Parathyroid adenoma (tissue), 2 donors: Measurements from ENCODE around the gene ICA1L.
A peak's percentile ranks its signal among the peaks of the same experiment; 100 is the strongest.
"Not testable (repeated sequence)": the region's sequence is repeated elsewhere in the genome, so short reads cannot be mapped to it uniquely, and the experiment has no call there.

Experiments
- H2AFZ ChIP-seq: fragments of 300-600 bp; sonication (generic); one replicate; pipeline ENCODE4 v1.7.0; 2017; ENCODE audit warnings: antibody characterized with exemption, mild to moderate bottlenecking
- H3K27ac ChIP-seq: fragments of 300-600 bp; sonication (generic); one replicate; pipeline ENCODE4 v1.7.0; 2017
- H3K27me3 ChIP-seq: fragments of 300-600 bp; sonication (generic); one replicate; pipeline ENCODE4 v1.7.0; 2017; ENCODE audit warnings: low read length; ENCODE audit not compliant: control insufficient read depth, insufficient read depth
- H3K36me3 ChIP-seq: fragments of 300-600 bp; sonication (generic); one replicate; pipeline ENCODE4 v1.7.0; 2017; ENCODE audit warnings: low read length; ENCODE audit not compliant: control insufficient read depth, insufficient read depth
- H3K4me1 ChIP-seq: fragments of 300-600 bp; sonication (generic); one replicate; pipeline ENCODE4 v1.7.0; 2017; ENCODE audit warnings: control low read depth
- H3K4me2 ChIP-seq: fragments of 300-600 bp; sonication (generic); one replicate; pipeline ENCODE4 v1.7.0; 2017; ENCODE audit warnings: low read length
- H3K4me3 ChIP-seq: fragments of 300-600 bp; sonication (generic); one replicate; pipeline ENCODE4 v1.7.0; 2017; ENCODE audit warnings: low read depth, low read length
- H3K79me2 ChIP-seq: fragments of 300-600 bp; sonication (generic); one replicate; pipeline ENCODE4 v1.7.0; 2017; ENCODE audit warnings: control low read depth
- H3K9ac ChIP-seq: fragments of 300-600 bp; sonication (generic); one replicate; pipeline ENCODE4 v1.7.0; 2017; ENCODE audit warnings: mild to moderate bottlenecking
- H3K9me3 ChIP-seq: fragments of 300-600 bp; sonication (generic); one replicate; pipeline ENCODE4 v1.7.0; 2017; ENCODE audit warnings: low read length; ENCODE audit not compliant: control insufficient read depth
- TF ChIP-seq, protein P1 (sequence below): fragments of 300-600 bp; sonication (generic); IDR thresholded peaks from one replicate; pipeline ENCODE4 v1.7.0; 2017; ENCODE audit warnings: antibody characterized with exemption, mild to moderate bottlenecking
- donor health status: primary hyperparathyroidism.

Gene ICA1L

DNA sequence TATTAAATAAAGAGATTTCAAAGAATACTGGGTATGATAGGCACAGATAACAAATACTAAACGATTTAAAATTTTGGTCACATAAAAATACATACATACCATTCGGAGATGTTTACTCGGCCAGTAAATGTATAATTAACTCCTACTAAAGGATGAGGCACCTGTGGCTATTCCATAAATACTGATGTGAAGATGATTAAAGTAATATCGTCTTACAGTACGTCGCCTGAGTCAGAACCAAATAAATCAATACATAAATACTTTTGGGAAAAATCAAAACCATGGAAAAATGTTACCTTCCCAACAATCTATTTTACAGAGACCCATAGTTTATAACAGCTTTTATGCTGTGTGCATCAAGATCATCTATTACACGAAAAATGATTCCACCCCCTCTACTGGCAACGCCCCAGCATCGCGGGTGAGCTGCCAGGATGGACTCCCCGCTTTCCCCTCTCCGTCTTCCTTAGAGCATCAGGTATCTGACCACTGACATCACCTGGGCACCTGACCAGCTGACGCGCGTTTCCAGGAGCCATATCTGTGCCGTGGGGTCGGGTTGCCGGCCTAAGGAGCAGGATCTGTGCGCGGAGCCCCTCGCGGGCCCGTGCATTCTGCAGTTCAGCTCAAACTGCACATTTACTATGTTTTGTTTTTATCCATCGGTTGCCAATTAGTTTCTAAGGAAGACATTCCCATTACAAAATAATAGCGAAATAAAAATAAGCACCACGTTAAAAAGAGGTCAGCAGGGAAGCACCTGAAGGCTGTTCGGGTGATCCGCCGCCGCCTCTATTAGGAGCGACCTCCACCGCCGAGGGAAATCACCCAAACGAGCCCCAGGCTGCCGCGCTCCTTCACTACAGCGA, 901 bp downstream of the ICA1L start:
- Histone ChIP-seq H3K27ac (peak overlapping the region; percentile 97), H3K27me3 (no peaks in the 10 kb centered on the region), H3K4me1 (no peaks in the 10 kb centered on the region), H3K36me3 (no peaks in the 10 kb centered on the region), H3K79me2 (no peaks in the 10 kb centered on the region), H3K4me3 (peak overlapping the region; percentile 64), H2AFZ (peak overlapping the region; percentile 95), H3K4me2 (peak overlapping the region; percentile 72), H3K9me3 (no peaks in the 10 kb centered on the region), H3K9ac (peak overlapping the region; percentile 82)
- TF ChIP-seq, protein P1, sequence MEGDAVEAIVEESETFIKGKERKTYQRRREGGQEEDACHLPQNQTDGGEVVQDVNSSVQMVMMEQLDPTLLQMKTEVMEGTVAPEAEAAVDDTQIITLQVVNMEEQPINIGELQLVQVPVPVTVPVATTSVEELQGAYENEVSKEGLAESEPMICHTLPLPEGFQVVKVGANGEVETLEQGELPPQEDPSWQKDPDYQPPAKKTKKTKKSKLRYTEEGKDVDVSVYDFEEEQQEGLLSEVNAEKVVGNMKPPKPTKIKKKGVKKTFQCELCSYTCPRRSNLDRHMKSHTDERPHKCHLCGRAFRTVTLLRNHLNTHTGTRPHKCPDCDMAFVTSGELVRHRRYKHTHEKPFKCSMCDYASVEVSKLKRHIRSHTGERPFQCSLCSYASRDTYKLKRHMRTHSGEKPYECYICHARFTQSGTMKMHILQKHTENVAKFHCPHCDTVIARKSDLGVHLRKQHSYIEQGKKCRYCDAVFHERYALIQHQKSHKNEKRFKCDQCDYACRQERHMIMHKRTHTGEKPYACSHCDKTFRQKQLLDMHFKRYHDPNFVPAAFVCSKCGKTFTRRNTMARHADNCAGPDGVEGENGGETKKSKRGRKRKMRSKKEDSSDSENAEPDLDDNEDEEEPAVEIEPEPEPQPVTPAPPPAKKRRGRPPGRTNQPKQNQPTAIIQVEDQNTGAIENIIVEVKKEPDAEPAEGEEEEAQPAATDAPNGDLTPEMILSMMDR: peak; percentile 65

DNA sequence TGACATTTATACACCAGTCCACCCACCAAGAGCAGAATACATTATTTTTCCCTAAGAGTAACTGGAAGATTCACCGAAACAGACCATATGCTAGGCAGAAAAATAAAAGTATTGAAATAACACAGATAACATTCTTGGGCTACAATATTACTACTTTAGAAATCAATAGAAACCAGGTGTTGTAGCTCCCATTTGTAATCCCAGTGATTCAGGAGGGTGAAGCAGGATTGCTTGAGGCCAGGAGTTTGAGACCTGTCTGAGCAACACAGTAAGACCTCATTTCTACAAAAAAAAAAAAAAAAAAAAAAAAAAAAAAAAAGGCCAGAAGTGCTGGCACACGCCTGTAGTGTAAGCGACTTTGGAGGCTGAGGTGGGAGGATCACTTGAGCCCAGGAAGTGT, 9.6 kb downstream of the ICA1L start:
- no peaks in the 10 kb centered on the region for H3K36me3 ChIP-seq
- H3K4me3 ChIP-seq: no peak overlapping the region
- no peaks in the 10 kb centered on the region for H3K27me3 ChIP-seq
- no peak overlapping the region for H3K27ac ChIP-seq
- H3K4me2 ChIP-seq: no peak overlapping the region
- H3K9ac ChIP-seq: no peak overlapping the region
- peaks cover 4% of the 10 kb centered on the region for H3K4me1 ChIP-seq
- H3K79me2 ChIP-seq: peaks cover 15% of the 10 kb centered on the region
- no peaks in the 10 kb centered on the region for H3K9me3 ChIP-seq
- TF ChIP-seq, protein P1: no peak
- H2AFZ ChIP-seq: no peak overlapping the region

DNA sequence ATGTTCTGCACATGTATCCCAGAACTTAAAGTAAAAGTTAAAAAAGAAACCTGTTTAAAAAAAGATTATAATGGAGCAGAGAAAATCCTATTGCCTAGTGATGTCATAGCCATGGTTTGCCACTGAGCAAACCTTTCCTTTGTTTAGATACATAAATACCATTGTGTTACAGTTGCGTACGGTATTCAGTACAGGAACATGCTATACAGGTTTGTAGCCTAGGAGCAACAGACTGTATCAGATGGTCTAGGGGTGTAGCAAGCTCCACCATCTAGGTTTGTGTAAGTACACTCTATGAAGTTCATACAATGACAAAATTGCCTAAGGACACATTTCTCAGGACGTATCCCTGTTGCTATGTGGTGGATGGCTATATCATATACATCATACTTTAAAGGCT, 13.0 kb downstream of the ICA1L start:
- Histone ChIP-seq H3K9ac (no peak overlapping the region), H3K27me3 (no peaks in the 10 kb centered on the region), H3K4me1 (peaks cover 4% of the 10 kb centered on the region), H3K27ac (no peak overlapping the region), H3K79me2 (peaks cover 27% of the 10 kb centered on the region), H3K9me3 (no peaks in the 10 kb centered on the region), H3K4me3 (no peak overlapping the region), H3K36me3 (no peaks in the 10 kb centered on the region), H3K4me2 (no peak overlapping the region), H2AFZ (no peak overlapping the region)
- TF ChIP-seq, protein P1: no peak

DNA sequence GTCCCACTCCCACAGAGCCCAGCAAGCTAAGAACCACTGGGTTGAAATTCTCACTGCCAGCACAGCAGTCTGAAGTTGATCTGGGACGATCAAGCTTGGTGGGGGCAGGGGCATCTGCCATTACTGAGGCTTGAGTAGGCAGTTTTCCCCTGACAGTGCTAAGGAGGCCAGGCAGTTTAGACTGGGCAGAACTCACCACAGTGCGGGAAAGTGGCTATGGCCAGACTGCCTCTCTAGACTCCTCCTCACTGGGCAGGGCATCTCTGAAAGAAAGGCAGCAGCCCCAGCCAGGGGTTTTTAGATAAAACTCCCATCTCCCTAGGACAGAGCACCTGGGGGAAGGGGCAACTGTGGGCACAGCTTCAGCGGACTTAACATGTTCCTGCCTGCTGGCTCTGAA, 22.2 kb downstream of the ICA1L start:
- not testable (repeated sequence) for H3K36me3 ChIP-seq, H3K9ac ChIP-seq, H3K27me3 ChIP-seq, H2AFZ ChIP-seq, H3K4me2 ChIP-seq, H3K27ac ChIP-seq, H3K79me2 ChIP-seq, H3K4me1 ChIP-seq, H3K9me3 ChIP-seq, H3K4me3 ChIP-seq

DNA sequence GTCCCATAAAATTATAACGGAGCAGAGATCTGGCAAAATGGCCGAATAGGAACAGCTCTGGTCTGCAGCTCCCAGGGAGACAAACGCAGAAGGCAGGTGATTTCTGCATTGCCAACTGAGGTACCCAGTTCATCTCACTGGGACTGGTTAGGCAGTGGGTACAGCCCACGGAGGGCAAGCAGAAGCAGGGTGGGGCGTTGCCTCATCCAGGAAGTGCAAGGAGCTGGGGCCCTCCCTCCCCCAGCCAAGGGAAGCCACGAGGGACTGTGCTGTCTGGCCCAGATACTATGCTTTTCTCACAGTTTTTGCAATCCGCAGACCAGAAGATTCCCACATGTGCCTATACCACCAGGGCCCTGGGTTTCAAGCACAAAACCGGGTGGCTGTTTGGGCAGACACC, 22.8 kb downstream of the ICA1L start:
- H3K9me3 ChIP-seq: no peaks in the 10 kb centered on the region
- peaks cover 8% of the 10 kb centered on the region for H3K79me2 ChIP-seq
- no peak overlapping the region for H3K9ac ChIP-seq
- no peak overlapping the region for H2AFZ ChIP-seq
- H3K27me3 ChIP-seq: no peaks in the 10 kb centered on the region
- no peaks in the 10 kb centered on the region for H3K36me3 ChIP-seq
- H3K27ac ChIP-seq: no peak overlapping the region
- no peaks in the 10 kb centered on the region for H3K4me1 ChIP-seq
- H3K4me2 ChIP-seq: no peak overlapping the region
- TF ChIP-seq, protein P1: no peak
- H3K4me3 ChIP-seq: no peak overlapping the region
